Right atrium auricular region (tissue), 2 donors: ENCODE results near the gene TERT. TPM values are rescaled to one million over a fixed set of nuclear protein-coding genes. Genes with fewer than 3 reads are reported as not detected.

Experiments used
- DNase-seq: peaks from one replicate; pipeline ENCODE4 v3.0.0-alpha.2; 2019; ENCODE audit warnings: low spot score
- H3K27ac ChIP-seq, 2 donors: fragments of 200-600 bp; sonication (generic); 1 replicate in 1 of 2; 2 replicates in 1 of 2; pipeline ENCODE4 v1.5.1; 2016 to 2019
- H3K27me3 ChIP-seq, 2 donors: fragments of 200-600 bp; sonication (generic); one replicate each; pipeline versions ENCODE4 v1.5.1 to v1.6.0; 2017 to 2019
- H3K36me3 ChIP-seq: fragments of 200-600 bp; sonication (generic); one replicate; pipeline ENCODE4 v1.5.1; 2016
- H3K4me1 ChIP-seq, 2 donors: fragments of 200-600 bp; sonication (generic); one replicate each; pipeline versions ENCODE4 v1.5.1 to v1.6.0; 2017 to 2019
- H3K4me3 ChIP-seq, 2 donors: fragments of 200-600 bp; sonication (generic); 1 replicate in 1 of 2; 2 replicates in 1 of 2; pipeline ENCODE4 v1.5.1; 2017 to 2019; ENCODE audit warnings: mild to moderate bottlenecking in 1 of 2, moderate library complexity in 1 of 2
- H3K9me3 ChIP-seq, 2 donors: fragments of 200-600 bp; sonication (generic); one replicate each; pipeline ENCODE4 v1.5.1; 2019
- CTCF ChIP-seq, 2 donors: fragments of 200-600 bp; sonication (generic); IDR thresholded peaks; one replicate each; pipeline ENCODE4 v1.5.1; 2019; ENCODE audit warnings: antibody characterized with exemption in 2 of 2
- total RNA-seq, 2 donors: library from RNA; depleted of rRNA; stranded (reverse); fragments of >200 nt; gene quantifications; one replicate each; pipeline ENCODE4 v1.1.0, GENCODE V29; 2016

TERT gene
- total RNA-seq, 2 donors from 2014 or later, result not detected

GRCh38 chr5:1226839-1227581 is 67.9 kb downstream of the TERT start:
- Histone ChIP-seq H3K27me3 (no peaks in the 10 kb centered on the region), H3K27ac (no peak overlapping the region), H3K9me3 (no peaks in the 10 kb centered on the region), H3K4me1 (no peaks in the 10 kb centered on the region), H3K4me3 (no peak overlapping the region), H3K36me3 (no peaks in the 10 kb centered on the region)
- no peak for TF ChIP-seq CTCF (IDR thresholded peaks at IDR 0.05)
- no peak for DNase-seq

GRCh38 chr5:1226231-1226630 is 68.6 kb downstream of the TERT start:
- Histone ChIP-seq H3K36me3 (no peaks in the 10 kb centered on the region), H3K9me3 (no peaks in the 10 kb centered on the region), H3K4me3 (no peak overlapping the region), H3K4me1 (no peaks in the 10 kb centered on the region), H3K27me3 (no peaks in the 10 kb centered on the region), H3K27ac (no peak overlapping the region)
- TF ChIP-seq CTCF (IDR thresholded peaks at IDR 0.05), result no peak
- DNase-seq, result no peak

GRCh38 chr5:1225081-1225480 is 69.8 kb downstream of the TERT start, which contains the start of gene SLC6A18:
TSS of gene SLC6A18 (plus strand) at chr5:1225381. CDS start at chr5:1225478, 97 bp downstream.
- no peaks in the 10 kb centered on the region for H3K9me3 ChIP-seq
- H3K27me3 ChIP-seq, result no peaks in the 10 kb centered on the region
- DNase-seq, result no peak
- no peak for TF ChIP-seq CTCF (IDR thresholded peaks at IDR 0.05)
- H3K36me3 ChIP-seq, result no peaks in the 10 kb centered on the region
- H3K4me3 ChIP-seq, result no peak within 1 kb of the TSS
- H3K27ac ChIP-seq, result no peak within 1 kb of the TSS
- H3K4me1 ChIP-seq, result no peaks in the 10 kb centered on the region

GRCh38 chr5:1224631-1225030 is 70.2 kb downstream of the TERT start:
- Histone ChIP-seq H3K36me3 (no peaks in the 10 kb centered on the region), H3K27me3 (no peaks in the 10 kb centered on the region), H3K4me1 (no peaks in the 10 kb centered on the region), H3K27ac (no peak overlapping the region), H3K9me3 (no peaks in the 10 kb centered on the region), H3K4me3 (no peak overlapping the region)
- no peak for DNase-seq
- TF ChIP-seq CTCF (IDR thresholded peaks at IDR 0.05), result no peak

GRCh38 chr5:1223278-1223670 is 71.6 kb downstream of the TERT start:
- H3K4me1 ChIP-seq, result no peaks in the 10 kb centered on the region
- H3K9me3 ChIP-seq, result no peaks in the 10 kb centered on the region
- no peak overlapping the region for H3K27ac ChIP-seq
- no peaks in the 10 kb centered on the region for H3K36me3 ChIP-seq
- TF ChIP-seq CTCF (IDR thresholded peaks at IDR 0.05), result no peak
- H3K4me3 ChIP-seq, result no peak overlapping the region
- no peaks in the 10 kb centered on the region for H3K27me3 ChIP-seq
- DNase-seq, result no peak
